Hematopoietic multipotent progenitor cell treated with erythropoietin and hydrocortisone succinate and interleukin-3 and kit ligand, for 17 days (in vitro differentiated cells): ENCODE measurements around the gene INPP5B.
A peak's percentile ranks its signal among the peaks of the same experiment; 100 is the strongest.
"Not testable (repeated sequence)": the region's sequence is repeated elsewhere in the genome, so short reads cannot be mapped to it uniquely, and the experiment has no call there.

Experiments
- DNase-seq: peaks from one replicate; pipeline ENCODE4 v3.0.0-alpha.2; 2015; ENCODE audit warnings: low spot score

Gene INPP5B

DNA sequence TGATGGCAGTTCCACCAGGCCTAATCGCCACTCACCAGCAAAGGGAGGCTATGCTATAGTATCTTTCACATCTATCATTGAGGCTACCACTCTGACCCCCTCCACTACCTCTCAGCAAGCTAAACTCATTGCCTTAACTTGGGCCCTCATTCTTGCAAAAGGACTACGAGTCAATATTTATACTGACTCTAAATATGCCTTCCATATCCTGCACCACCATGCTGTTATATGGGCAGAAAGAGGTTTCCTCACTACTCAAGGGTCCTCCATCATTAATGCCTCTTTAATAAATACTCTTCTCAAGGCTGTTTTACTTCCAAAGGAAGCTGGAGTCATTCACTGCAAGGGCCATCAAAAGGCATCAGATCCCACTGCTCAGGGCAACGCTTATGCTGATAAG lies 35.4 kb downstream of the INPP5B start:
- not testable (repeated sequence) for DNase-seq

DNA sequence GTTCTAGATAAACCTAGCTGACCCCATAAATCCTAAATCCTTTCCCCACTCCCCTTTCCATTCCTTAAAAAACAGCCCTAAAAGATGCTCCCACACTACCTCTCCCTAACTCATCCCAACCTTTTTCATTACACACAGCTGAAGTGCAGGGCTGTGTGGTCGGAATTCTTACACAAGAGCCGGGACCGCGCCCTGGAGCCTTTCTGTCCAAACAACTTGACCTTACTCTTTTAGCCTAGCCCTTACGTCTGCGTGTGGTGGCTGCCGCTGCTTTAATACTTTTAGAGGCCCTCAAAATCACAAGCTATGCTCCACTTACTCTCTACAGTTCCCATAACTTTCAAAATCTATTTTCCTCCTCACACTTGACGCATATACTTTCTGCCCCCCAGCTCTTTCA lies 36.0 kb downstream of the INPP5B start:
- DNase-seq: not testable (repeated sequence)

DNA sequence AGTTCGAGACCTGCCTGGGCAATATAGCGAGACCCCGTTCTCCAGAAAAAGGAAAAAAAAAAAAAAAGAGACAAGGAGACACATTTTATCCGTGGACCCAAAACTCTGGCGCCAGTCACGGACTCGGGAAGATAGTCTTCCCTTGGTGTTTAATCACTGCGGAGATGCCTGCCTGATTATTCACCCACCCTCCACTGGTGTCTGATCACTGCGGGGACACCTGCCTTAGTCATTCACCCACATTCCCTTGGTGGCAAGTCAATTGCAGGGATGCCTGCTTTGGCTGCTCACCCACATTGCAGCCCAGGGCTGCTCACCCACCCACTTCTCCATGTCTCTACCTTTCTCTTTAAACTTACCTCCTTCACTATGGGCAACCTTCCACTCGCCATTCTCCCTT lies 38.3 kb downstream of the INPP5B start:
- DNase-seq: not testable (repeated sequence)

DNA sequence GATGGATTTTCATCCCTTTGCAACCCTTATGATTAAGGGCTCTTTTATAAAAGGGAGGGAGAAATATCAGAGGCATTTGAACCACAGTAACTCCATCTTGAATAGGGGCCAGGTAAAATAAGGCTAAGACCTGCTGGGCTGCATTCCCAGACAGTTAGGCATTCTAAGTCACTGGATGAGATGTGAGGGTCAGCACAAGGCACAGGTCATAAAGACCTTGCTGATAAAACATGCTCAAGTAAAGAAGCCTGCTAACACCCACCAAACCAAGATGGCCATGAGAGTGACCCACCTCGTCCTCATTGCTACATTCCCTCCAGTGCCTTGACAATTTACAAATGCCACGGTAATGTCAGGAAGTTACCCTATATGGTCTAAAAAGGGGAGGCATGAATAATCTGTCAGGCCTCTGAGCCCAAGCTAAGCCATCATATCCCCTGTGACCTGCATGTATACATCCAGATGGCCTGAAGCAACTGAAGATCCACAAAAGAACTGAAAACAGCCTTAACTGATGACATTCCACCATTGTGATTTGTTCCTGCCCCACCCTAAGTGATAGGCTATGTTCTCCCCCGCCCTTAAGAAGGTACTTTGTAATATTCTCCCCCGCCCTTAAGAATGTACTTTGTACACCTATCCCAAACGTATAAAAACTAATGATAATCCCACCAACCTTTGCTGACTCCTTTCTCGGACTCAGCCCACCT lies 39.3 kb downstream of the INPP5B start:
- DNase-seq: not testable (repeated sequence)

DNA sequence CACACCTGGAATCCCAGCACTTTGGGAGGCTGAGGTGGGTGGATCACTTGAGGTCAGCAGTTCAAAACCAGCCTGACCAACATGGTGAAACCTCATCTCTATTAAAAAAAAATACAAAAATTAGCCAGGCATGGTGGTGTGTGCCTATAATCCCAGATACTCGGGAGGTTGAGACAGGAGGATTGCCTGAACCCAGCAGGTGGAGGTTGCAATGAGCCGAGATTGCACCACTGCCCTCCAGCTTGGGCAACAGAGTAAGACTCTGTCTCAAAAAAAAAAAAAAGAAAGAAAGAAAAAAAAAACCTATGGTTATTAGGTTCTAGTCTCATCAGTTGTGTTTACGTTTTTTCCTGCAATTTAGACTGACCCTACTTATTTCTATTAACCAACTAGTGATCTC lies 40.3 kb downstream of the INPP5B start:
- DNase-seq: not testable (repeated sequence)

DNA sequence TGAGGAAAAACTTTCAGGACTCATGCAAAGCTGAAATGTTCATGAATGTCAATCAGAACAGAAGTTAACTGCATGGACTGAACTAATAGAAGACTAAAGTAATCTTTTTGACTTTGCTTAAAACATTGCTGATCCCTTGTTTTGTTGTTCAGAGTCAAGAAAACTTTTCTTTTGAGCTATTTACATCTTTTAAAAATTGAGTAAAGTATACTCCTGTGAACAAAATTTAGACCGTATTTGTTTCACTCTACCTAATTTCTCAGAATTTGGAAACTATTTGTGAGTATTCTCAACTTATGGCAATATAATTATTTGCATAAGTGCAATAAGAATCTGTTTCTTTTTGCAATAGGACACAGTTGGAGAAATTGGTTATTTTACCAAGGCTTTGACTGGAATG lies 41.1 kb downstream of the INPP5B start:
- no peak for DNase-seq

DNA sequence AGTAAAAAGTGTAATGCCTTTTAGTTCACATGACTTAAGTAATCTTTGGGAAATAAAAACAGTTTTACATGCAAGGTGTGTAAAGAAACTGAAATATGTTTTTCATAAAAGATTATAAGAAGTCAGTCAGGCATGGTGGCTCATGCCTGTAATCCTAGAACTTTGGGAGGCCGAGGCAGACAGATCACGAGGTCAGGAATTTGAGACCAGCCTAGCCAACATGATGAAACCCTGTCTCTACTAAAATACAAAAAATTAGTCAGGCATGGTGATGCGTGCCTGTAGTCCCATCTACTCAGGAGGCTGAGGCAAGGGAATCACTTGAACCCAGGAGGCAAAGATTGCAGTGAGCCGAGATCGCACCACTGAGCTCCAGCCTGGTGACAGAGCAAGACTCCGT lies 42.9 kb downstream of the INPP5B start:
- not testable (repeated sequence) for DNase-seq

DNA sequence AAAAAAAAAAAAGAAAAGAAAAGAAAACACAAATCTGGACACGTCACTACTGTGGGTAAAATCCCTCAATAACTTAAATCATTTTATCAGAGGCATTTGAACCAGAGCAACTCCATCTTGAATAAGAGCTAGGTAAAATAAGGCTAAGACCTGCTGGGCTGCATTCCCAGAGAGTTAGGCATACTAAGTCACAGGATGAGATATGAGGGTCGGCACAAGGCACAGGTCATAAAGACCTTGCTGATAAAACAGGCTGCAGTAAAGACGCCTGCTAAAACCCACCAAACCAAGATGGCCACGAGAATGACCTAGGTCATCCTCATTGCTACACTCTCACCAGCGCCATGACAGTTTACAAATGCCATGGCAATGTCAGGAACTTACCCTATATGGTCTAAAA lies 43.9 kb downstream of the INPP5B start:
- DNase-seq: no peak

DNA sequence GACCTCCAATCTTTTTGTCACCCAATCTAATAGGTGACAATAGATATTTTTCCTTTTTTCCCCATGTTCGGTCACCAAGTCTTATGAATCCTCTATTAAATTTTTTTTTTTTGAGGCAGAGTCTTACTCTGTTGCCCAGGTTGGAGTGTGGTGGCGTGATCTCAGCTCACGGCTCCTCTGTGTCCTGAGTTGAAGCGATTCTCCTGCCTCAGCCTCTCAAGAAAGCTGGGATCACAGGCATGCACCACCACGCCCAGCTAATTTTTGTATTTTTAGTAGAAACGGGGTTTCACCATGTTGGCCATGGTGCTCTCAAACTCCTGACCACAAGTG lies 45.0 kb downstream of the INPP5B start:
- no peak for DNase-seq

DNA sequence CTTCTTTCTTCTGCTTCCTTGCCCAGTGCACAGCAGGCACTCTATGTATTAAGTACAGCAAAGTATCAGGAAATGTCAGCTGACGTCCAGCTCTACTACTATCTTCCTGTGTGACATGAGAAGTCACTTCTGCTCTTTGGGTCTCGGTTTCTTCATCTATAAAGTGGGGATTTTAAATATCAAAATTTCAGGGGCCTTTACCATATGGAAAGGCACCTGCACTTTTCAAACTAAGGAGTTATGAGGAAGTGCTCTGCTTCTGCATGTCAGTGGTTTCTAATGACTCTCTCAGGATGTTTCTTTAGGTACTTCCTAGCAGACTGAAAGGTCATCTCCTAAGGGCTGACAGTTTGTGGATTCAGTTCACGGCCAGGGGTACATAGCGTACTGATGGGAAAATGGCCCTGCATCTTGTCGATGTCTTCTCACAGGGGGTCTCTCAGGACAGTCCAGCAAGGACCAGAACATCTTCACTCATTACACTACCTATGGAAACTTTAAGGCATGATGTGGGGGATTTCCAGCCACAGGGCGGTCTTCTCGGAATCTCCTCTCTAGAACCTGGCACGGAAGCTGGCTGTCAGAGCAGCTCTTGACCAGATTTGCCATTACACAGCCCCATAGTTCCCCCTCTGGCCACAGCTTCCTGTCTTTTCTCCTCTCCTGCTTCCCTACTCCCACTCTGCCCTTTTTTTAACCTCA lies 45.5 kb downstream of the INPP5B start:
- no peak for DNase-seq

DNA sequence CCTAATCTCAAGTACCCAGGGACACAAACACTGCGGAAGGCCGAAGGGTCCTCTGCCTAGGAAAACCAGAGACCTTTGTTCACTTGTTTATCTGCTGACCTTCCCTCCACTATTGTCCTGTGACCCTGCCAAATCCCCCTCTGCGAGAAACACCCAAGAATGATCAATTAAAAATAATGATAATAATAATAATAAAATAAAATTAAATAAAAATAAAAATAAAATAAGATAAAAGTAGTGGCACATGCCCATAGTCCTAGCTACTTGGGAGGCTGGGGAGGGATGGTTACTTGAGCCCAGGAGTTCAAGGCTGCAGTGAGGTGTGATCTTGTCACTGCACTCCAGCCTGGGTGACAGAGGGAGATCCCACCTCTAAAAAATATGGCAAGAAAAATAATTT lies 49.3 kb downstream of the INPP5B start:
- not testable (repeated sequence) for DNase-seq

DNA sequence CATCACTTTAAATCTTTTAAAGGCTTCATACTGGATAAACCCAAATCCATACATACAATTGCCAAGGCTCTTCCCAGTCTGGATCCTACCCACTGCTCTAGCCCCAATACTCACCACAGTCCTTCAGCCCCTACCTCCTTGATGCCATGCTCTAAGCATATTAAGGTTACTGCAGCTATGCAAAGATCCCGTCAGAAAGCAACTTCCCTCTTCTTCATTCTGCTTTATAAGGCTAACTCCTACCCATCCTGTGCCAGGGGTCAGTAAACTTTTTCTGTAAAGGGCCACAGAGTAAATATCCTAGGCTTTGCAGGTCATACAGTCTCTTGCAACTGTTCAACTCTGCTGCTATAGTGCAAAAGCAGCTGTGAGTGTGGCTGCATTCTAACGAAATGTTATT lies 53.2 kb downstream of the INPP5B start:
- DNase-seq: no peak

DNA sequence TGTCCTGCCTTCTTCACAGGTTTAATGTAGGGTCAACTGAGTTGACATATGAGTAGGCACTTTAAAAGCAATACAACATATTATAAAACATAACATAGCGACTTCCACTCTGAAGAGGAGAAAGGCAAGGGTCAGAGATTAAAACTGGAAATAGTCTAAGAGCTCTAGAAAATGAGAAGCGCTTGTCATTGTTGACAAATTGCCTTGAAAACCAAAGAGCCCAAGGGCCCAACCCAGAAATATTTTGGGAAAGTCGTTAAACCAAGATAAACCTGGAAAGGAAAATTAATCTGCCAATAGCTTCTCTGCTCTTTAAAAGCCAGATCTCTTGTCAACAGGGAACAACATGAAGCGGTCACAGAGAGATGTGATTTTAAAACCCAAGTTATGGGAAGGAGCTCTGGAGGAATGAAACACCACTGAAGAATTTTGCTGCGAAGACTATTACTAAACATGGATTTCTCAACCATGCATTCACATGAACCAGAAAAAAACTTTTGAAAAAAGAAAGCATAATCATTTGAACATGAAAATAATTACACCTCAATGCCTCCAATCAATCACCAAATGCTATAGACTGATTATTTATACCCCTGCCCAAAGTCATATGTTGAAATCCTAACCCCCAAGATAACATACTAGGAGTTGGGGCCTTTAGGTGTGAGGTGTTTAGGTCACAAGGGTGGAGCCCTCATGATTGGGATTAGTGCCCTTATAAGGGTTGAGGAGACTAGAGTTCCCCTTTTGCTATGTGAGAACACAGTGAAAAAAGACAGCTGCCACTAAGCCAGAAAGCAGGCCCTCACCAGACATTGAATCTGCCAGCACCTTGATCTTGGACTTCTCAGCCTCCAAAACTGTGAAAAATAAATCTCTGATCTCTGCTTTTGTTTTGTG lies 54.5 kb downstream of the INPP5B start:
- DNase-seq: no peak

DNA sequence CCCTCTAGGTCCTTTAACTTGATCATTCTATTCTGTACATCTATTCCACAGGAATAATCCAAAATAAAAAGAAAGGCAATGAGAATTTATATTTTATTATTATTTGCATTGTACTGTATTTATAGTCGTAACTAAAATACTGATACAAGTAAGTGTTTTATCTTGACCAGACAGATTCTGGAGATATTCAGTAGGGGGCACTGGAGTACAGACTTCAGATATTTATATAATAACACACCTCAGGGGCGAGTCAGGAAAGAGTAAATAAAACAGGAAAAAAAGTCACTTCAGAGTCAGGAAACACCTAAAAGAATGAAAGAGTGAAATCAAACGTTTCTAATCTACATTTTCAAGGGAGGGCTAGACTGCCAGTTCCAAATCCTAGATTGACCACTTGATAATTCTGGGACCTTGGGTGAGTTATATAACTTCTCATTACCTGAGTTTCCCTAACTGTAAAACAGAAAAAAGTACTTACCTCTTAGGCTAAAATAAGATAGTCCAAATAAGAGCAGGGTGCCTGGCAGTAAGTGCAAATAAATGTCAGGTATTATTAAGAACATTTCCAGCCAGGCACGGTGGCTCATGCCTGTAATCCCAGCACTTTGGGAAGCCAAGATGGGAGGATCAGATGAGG lies 56.4 kb downstream of the INPP5B start:
- DNase-seq: peak; percentile 69

DNA sequence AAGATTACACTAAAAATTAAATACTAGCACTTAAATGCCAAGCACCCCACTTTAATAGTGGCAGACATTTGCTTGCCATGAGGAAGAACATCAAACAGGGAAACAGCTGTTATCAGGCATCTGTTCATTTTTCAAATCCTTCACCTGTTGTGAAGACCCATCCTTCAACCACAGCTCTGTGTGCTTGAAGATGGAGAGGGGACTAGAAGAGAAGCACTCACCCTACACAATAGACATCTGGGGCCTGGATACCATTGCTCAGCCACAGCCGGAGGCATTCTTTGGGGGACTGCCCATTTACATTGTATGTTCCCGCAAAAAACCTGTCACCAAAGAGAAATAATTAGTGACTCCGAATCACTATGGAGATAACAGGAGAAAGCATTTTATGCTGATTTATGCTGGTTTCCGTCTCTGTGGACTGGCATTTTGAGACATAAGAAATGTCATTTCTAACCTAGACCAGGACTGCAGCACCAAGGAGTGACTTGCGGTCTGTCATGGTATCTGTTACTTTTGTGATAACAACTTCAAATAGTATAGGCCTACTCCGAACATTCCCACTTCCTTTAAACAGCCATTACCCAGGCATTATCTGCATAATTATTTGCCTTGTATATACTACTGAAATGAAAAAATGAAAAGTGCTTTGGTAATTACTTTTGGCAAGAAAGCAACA lies 58.7 kb downstream of the INPP5B start:
- no peak for DNase-seq

DNA sequence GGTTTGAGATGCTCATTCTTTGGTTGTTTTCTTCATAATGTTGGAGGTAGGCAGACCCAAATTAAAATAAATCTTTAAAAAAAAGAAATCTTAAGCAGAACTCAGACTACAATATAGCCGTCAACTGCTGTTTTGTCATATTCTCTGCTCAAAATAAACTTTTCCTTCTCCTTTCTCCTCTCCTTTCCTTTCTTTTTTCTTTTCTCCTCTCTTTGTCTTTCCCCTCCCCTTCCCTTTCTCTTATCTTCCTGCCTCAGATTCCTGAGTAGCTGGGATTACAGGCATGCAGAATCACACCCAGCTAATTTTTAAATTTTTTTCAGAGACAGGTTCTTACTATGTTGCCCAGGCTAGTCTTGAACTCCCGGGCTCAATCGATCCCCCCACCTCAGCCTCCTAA lies 62.7 kb downstream of the INPP5B start:
- DNase-seq: no peak

DNA sequence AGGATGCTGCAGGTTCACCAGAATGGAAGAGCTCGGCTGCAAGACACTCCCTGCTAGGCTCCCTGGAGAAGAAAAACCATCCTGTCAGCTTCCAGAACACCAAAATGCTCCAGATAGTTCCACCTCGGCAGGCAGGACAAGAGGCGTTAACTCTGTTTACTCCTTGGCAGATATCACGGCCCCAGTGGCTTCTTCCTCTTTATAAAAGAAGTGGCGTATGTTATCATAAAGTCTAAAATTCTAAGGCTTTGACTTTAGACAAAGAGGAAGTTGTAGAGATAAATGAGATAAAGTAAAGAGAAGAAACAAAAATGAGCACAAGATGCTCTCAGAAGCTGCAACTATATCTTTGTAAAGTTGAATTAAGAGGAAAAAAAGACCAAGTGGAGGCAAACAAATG lies 63.2 kb downstream of the INPP5B start:
- DNase-seq: no peak

DNA sequence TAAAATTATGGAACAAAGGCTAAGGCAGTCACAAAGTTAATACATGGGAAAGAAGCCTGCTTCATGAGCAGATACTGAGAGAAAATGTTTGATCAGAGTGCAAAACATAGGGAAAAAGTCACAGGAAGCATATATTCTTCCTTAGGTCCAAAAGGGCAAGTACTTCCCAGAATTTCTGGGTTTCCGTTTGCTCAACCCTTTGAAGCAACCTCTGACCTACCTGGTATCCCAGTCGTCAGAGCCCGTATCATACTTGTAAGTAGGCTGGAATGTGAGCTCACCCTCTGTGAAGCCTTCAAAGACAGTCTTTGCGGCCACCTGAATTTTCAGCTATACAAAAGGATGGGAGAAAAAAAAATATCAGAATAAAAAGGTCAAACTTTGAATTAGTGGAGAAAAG lies 67.0 kb downstream of the INPP5B start:
- no peak for DNase-seq

DNA sequence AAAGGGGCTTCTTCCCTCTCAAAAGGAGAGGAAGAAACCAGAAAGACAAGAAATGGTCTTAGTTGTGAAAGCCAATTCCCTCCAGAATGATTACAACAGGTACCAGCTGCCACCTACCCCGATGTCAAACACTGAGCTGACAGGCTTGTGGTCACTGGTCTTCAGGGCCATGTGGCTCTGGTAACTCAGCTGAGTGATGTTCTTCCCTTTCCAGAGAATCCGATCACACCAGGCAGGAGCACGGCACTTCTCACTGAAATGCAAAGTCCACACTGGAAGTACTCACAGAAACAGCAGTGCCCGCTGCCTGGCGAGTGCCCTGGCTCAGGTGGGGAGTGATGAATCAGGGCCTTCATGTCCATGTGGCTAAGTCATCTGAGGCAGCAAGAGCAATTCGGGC lies 68.8 kb downstream of the INPP5B start:
- DNase-seq: no peak

DNA sequence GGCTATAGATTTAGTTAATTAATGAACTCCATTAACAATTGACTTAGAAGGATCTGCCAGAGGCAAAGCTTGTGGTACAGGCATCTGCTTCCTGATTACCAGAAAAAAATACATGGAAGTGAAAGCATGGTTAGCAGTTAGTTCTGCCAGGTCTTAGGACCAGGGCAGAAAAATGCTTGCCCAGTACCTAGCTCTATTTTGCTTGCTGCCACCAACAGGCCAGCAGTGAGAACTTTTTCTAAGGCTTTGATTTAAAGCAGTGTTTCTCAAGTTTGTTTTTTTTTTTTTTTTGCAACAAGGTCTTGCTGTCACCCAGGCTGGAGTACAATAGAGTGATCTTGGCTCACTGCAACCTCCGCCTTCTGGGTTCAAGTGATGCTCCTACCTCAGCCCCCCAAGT lies 71.0 kb downstream of the INPP5B start:
- DNase-seq: no peak

DNA sequence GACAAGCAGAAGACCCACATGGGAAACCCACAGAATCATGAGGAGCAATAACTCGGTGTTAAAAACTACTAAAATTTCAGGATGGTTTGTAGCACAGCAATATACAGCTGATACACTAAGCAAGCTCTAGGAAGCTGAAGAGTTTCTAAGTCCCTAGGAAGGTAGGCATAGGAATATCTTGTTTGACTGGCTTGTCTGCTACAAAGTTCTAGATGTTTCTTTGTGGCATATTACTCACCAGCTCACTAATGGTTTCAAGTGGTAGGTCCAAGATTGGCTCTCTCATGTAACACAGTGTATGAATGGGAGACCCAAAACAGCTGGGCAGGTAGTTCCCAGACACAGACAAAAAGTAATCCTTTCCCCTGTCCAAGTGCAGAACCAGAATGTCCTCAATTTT lies 74.2 kb downstream of the INPP5B start:
- no peak for DNase-seq

DNA sequence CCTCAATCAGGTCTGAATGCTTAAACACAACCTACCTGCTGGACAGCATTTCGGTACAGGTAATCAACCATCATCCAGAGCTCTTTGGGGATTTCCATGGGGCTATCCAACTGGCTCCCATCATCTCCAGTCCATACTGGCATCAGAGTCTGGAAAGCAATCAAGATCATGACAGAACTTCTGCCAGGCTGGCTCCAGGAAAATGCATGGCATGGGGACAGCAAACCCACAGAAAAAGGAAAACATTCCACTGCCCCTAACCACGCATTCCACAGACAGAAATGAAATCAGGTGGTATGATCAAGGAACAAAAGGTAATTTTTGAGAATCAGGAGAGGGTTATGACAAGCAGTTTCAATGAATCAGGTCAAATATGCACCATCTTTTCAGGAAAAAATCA lies 78.4 kb downstream of the INPP5B start:
- DNase-seq: no peak
